ENCODE data around the gene PCSK5. TPM values are rescaled to one million over a fixed set of nuclear protein-coding genes. Genes with fewer than 3 reads are reported as not detected.

PCSK5 gene
- polyA plus RNA-seq, 1 experiment: 1.6 TPM

GRCh38 chr9:76257311-76257710 is 366.8 kb downstream of the PCSK5 start:
- CTCF ChIA-PET: no interaction called here
- Histone ChIP-seq H3K27me3 (ENCODE audit: control insufficient read depth, insufficient read depth, low read length) (peaks cover 2% of the 10 kb centered on the region), H3K4me3 (ENCODE audit: low read depth, low read length) (no peak overlapping the region), H3K27ac (ENCODE audit: low read depth, low read length) (no peak overlapping the region), H3K9me3 (ENCODE audit: control insufficient read depth, insufficient read depth, low read length) (no peaks in the 10 kb centered on the region)
- no peak for DNase-seq (ENCODE audit: low read depth, low spot score)
- TF ChIP-seq, protein P1, sequence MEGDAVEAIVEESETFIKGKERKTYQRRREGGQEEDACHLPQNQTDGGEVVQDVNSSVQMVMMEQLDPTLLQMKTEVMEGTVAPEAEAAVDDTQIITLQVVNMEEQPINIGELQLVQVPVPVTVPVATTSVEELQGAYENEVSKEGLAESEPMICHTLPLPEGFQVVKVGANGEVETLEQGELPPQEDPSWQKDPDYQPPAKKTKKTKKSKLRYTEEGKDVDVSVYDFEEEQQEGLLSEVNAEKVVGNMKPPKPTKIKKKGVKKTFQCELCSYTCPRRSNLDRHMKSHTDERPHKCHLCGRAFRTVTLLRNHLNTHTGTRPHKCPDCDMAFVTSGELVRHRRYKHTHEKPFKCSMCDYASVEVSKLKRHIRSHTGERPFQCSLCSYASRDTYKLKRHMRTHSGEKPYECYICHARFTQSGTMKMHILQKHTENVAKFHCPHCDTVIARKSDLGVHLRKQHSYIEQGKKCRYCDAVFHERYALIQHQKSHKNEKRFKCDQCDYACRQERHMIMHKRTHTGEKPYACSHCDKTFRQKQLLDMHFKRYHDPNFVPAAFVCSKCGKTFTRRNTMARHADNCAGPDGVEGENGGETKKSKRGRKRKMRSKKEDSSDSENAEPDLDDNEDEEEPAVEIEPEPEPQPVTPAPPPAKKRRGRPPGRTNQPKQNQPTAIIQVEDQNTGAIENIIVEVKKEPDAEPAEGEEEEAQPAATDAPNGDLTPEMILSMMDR (IDR thresholded peaks at IDR 0.05; ENCODE audit: low read depth, low read length): no peak
- POLR2A ChIA-PET: no interaction called here

DNA sequence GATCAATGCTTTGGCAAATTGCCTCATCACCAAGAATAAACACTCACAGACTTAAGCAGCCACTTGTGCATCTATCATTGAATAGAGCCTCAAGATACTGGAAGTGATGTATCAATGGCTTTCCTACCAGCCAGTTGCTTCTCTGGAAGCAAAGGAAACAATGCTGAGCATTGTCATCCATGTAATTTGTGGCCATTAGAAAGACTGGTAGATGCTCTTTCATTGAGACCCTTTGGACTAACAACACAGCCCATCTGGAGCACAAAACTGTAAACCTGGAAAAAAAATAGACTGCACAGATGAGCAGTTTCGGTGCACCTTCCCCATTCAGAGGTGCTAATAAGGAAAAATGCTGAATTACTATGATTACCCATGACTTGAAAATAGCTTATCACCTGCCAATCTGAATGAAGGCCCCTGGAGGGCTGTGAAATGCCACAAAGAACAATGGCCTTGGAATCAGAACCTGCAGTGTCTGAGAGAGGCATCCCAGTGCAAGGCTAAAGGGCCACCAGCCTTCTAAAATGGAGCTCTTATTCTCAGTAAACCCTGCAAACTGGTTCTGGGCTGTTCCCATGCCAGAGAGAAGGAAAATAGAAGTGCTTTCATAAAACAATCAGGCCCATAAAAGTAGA is 376.3 kb downstream of the PCSK5 start:
- no peak for DNase-seq (ENCODE audit: low read depth, low spot score)
- CTCF ChIA-PET: interaction anchor here (1.7 kb wide), 1 partner anchor 36 kb away, joined by 4 read pairs; no protein-coding TSS in a partner anchor
- POLR2A ChIA-PET: no interaction called here
- Histone ChIP-seq H3K4me3 (ENCODE audit: low read depth, low read length) (no peak overlapping the region), H3K9me3 (ENCODE audit: control insufficient read depth, insufficient read depth, low read length) (no peaks in the 10 kb centered on the region), H3K27me3 (ENCODE audit: control insufficient read depth, insufficient read depth, low read length) (no peaks in the 10 kb centered on the region), H3K27ac (ENCODE audit: low read depth, low read length) (no peak overlapping the region)
- TF ChIP-seq, protein P1 (IDR thresholded peaks at IDR 0.05; ENCODE audit: low read depth, low read length): no peak

DNA sequence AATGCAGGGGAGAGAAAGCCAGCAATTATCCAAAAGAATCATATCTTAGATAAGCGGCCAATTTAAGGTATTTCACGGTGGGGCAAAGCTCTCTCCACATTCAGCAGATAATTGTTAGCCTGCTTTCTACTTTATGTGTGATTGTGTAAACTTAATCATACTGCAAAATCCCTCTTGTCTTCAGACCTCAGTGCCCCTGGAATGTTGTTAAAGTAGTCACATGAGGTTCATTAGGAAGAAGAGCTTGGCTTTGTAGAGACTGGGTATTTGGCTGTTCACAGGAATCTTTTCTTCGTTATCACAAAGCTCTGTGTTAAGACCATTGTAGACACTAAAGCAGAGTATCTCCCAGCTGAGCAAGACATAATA is 376.8 kb downstream of the PCSK5 start:
- Histone ChIP-seq H3K27me3 (ENCODE audit: control insufficient read depth, insufficient read depth, low read length) (no peaks in the 10 kb centered on the region), H3K9me3 (ENCODE audit: control insufficient read depth, insufficient read depth, low read length) (no peaks in the 10 kb centered on the region), H3K4me3 (ENCODE audit: low read depth, low read length) (no peak overlapping the region), H3K27ac (ENCODE audit: low read depth, low read length) (no peak overlapping the region)
- DNase-seq (ENCODE audit: low read depth, low spot score): no peak
- TF ChIP-seq, protein P1 (IDR thresholded peaks at IDR 0.05; ENCODE audit: low read depth, low read length): no peak
- ChIA-PET POLR2A (no interaction called here), CTCF (interaction anchor here (1.7 kb wide), 1 partner anchor 36 kb away, joined by 4 read pairs; no protein-coding TSS in a partner anchor)

- Histone ChIP-seq H3K4me3 (ENCODE audit: low read depth, low read length) (no peak overlapping the region), H3K27me3 (ENCODE audit: control insufficient read depth, insufficient read depth, low read length) (no peaks in the 10 kb centered on the region), H3K27ac (ENCODE audit: low read depth, low read length) (no peak overlapping the region), H3K9me3 (ENCODE audit: control insufficient read depth, insufficient read depth, low read length) (no peaks in the 10 kb centered on the region)
- POLR2A ChIA-PET: no interaction called here
- TF ChIP-seq, protein P1 (IDR thresholded peaks at IDR 0.05; ENCODE audit: low read depth, low read length): no peak
- DNase-seq (ENCODE audit: low read depth, low spot score): peak; percentile 7
- CTCF ChIA-PET: no interaction called here
Measured at GRCh38 chr9:76269789-76270188, 379.3 kb downstream of the PCSK5 start.

DNA sequence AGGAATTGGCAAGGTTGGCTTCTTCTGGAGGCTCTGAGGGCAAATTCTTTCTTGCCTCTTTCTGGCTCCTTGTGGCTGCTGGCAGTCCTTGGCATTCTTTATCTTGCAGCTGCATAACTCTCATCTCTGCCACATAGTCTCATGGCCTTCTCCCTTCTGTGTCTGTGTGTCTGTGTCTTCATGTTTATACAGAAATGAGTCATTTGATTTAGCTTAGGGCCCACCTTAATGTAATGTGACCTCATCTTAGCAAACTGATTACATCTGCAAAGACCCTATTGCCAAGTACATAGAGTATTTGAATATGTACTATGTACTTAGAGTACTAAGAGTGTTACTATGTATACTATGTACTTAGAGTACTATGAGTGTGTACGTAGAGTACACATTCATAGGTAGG is 381.3 kb downstream of the PCSK5 start:
- ChIA-PET CTCF (interaction anchor here (0.6 to 1.5 kb wide), 2 partner anchors 123 to 408 kb away, joined by 3 read pairs; no protein-coding TSS in a partner anchor), POLR2A (no interaction called here)
- no peak overlapping the region for H3K4me3 ChIP-seq (ENCODE audit: low read depth, low read length)
- H3K27me3 ChIP-seq (ENCODE audit: control insufficient read depth, insufficient read depth, low read length): no peaks in the 10 kb centered on the region
- no peak overlapping the region for H3K27ac ChIP-seq (ENCODE audit: low read depth, low read length)
- TF ChIP-seq, protein P1 (IDR thresholded peaks at IDR 0.05; ENCODE audit: low read depth, low read length): no peak
- H3K9me3 ChIP-seq (ENCODE audit: control insufficient read depth, insufficient read depth, low read length): no peaks in the 10 kb centered on the region
- no peak for DNase-seq (ENCODE audit: low read depth, low spot score)
